ENCODE data around the gene CACFD1. TPM values are rescaled to one million over a fixed set of nuclear protein-coding genes. Genes with fewer than 3 reads are reported as not detected.

The CACFD1 gene
- total RNA-seq, 2 experiments from 2014 or later, result 3.7 to 3.8 TPM

DNA sequence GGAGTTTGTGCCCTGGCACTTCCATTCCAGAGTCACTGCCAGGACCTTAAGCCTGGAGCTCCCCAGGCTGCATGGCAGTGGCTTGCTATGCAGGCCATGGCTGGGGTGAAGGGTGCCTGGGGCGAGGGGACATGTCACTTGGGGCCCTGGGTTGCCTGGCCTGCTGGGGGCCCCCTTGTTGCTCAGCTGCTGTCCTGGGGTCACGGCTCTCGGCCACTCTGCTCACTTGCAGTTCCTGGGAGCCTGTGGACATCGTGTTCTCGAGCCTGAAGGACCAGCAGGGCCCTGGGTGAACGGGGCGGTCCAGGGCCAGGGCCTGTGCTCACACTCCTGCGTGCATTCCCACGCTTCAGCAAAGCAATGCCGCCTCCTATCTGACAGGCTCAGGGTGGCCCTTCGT is 33.6 kb downstream of the CACFD1 start:
- intact Hi-C loops (cut with DNase I, micrococcal nuclease), result no loop called here
- no peaks in the 10 kb centered on the region for H3K4me1 Mint-ChIP-seq (ENCODE audit: low read depth)
- Histone ChIP-seq H3K27ac (ENCODE audit: low read depth in 1 of 2, low read length in 2 of 2) (no peak overlapping the region), H3K4me1 (ENCODE audit: insufficient read depth, low read length) (no peaks in the 10 kb centered on the region), H3K27me3 (ENCODE audit: control insufficient read depth in 1 of 2, insufficient read depth in 2 of 2, low read length in 2 of 2) (peaks cover 0 to 5% of the 10 kb centered on the region in 2 experiments), H3K4me3 (ENCODE audit: low read length) (no peak overlapping the region), H3K9me3 (ENCODE audit: control insufficient read depth in 1 of 2, insufficient read depth in 1 of 2, low read length in 2 of 2) (no peaks in the 10 kb centered on the region), H3K36me3 (ENCODE audit: insufficient read depth, low read length) (no peaks in the 10 kb centered on the region)
- CTCF ChIA-PET, result no interaction called here
- H3K27me3 Mint-ChIP-seq, result peaks cover 5% of the 10 kb centered on the region
- no peaks in the 10 kb centered on the region for H3K36me3 Mint-ChIP-seq (ENCODE audit: low read depth)
- TF ChIP-seq, protein P1, sequence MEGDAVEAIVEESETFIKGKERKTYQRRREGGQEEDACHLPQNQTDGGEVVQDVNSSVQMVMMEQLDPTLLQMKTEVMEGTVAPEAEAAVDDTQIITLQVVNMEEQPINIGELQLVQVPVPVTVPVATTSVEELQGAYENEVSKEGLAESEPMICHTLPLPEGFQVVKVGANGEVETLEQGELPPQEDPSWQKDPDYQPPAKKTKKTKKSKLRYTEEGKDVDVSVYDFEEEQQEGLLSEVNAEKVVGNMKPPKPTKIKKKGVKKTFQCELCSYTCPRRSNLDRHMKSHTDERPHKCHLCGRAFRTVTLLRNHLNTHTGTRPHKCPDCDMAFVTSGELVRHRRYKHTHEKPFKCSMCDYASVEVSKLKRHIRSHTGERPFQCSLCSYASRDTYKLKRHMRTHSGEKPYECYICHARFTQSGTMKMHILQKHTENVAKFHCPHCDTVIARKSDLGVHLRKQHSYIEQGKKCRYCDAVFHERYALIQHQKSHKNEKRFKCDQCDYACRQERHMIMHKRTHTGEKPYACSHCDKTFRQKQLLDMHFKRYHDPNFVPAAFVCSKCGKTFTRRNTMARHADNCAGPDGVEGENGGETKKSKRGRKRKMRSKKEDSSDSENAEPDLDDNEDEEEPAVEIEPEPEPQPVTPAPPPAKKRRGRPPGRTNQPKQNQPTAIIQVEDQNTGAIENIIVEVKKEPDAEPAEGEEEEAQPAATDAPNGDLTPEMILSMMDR (IDR thresholded peaks at IDR 0.05), result no peak
- no peak for ATAC-seq (ENCODE audit: poor library complexity)
- H3K9me3 Mint-ChIP-seq, result no peaks in the 10 kb centered on the region
- H3K27ac Mint-ChIP-seq, result no peak overlapping the region
- no peak overlapping the region for H3K4me3 Mint-ChIP-seq
- DNase-seq, result no peak
- POLR2A ChIA-PET, result no interaction called here

DNA sequence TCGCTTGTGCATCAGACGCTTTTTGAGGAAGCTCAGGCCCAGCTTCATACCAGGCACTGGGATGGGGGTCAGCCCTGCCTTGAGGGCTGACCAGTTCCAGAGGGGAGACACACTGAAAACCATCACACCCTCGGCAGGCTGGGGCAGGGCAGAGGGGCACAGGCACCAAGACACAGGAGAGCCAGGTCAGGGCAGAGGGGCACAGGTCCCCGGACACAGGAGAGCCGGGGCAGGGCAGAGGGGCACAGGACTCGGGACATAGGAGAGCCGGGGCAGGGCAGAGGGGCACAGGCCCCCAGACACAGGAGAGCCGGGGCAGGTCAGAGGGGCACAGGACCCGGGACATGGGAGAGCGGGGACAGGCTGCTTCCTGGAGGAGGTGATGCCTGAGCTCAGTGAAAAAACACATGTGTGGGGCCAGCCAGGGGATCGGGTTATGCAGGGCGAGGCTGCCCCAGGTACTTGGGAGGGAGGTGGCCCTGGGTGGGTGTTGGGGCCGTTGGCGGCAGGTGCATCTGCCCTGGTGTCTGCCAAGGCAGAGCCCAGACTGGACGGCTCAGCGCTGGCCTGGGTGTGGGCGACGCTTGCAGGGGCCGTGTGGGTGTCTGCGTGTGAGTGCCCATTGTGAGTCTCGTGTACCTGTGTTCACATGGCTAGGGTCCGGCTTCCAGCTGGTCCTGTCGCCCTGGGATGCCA is 34.2 kb downstream of the CACFD1 start:
- TF ChIP-seq, protein P1 (IDR thresholded peaks at IDR 0.05), result no peak
- no peak for ATAC-seq (ENCODE audit: poor library complexity)
- H3K4me1 Mint-ChIP-seq (ENCODE audit: low read depth), result no peaks in the 10 kb centered on the region
- ChIA-PET CTCF (no interaction called here), POLR2A (no interaction called here)
- DNase-seq, result no peak
- peaks cover 0 to 4% of the 10 kb centered on the region in 2 experiments for H3K9me3 ChIP-seq (ENCODE audit: control insufficient read depth in 1 of 2, insufficient read depth in 1 of 2, low read length in 2 of 2)
- H3K4me1 ChIP-seq (ENCODE audit: insufficient read depth, low read length), result no peaks in the 10 kb centered on the region
- H3K4me3 Mint-ChIP-seq, result no peak overlapping the region
- H3K36me3 ChIP-seq (ENCODE audit: insufficient read depth, low read length), result no peaks in the 10 kb centered on the region
- intact Hi-C loops (cut with DNase I, micrococcal nuclease), result no loop called here
- peaks cover 7% of the 10 kb centered on the region for H3K27me3 Mint-ChIP-seq
- no peak overlapping the region for H3K27ac Mint-ChIP-seq
- H3K4me3 ChIP-seq (ENCODE audit: low read length), result no peak overlapping the region
- H3K27me3 ChIP-seq (ENCODE audit: control insufficient read depth in 1 of 2, insufficient read depth in 2 of 2, low read length in 2 of 2), result peaks cover 0 to 5% of the 10 kb centered on the region in 2 experiments
- H3K27ac ChIP-seq (ENCODE audit: low read depth in 1 of 2, low read length in 2 of 2), result no peak overlapping the region
- no peaks in the 10 kb centered on the region for H3K36me3 Mint-ChIP-seq (ENCODE audit: low read depth)
- no peaks in the 10 kb centered on the region for H3K9me3 Mint-ChIP-seq

DNA sequence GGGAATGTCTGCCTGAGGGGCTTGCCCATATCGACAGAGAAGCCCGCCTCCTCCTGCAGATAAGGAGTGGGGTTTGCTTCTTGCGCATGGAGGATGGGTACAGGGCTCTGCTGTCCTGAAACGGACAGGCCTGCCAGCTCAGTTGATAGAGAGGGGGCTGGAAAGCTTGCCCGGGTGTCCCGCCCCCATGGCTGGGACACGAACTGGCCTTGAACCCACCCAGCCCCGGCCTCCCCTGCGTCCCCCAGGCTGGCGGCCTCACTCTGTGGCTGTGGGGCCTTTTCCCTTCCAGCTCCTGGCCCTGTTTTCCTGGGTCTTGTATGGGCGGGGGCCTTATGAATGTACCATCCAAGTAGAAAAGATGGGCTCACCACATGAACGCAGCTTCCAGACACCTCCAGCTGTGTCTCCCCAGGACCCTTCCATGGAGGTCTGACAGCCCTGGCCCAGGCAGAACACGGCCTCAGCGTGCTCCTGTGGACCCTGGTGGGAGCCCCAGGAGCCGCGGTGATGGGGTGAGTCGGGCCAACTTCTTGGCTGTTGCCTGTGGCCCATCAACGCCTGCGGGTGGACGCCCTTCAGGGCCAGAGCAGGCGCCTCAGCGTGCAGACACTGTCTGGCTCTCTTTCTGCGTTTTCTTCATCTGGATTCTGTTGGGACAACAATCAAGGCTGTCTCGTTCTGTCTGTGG is 35.0 kb downstream of the CACFD1 start:
- DNase-seq (no peak), ATAC-seq (ENCODE audit: poor library complexity) (no peak)
- Histone ChIP-seq H3K4me3 (ENCODE audit: low read length) (no peak overlapping the region), H3K27ac (ENCODE audit: low read depth in 1 of 2, low read length in 2 of 2) (no peak overlapping the region), H3K27me3 (ENCODE audit: control insufficient read depth in 1 of 2, insufficient read depth in 2 of 2, low read length in 2 of 2) (peaks cover 0 to 5% of the 10 kb centered on the region in 2 experiments), H3K4me1 (ENCODE audit: insufficient read depth, low read length) (no peaks in the 10 kb centered on the region), H3K9me3 (ENCODE audit: control insufficient read depth in 1 of 2, insufficient read depth in 1 of 2, low read length in 2 of 2) (peaks cover 0 to 7% of the 10 kb centered on the region in 2 experiments), H3K36me3 (ENCODE audit: insufficient read depth, low read length) (no peaks in the 10 kb centered on the region)
- Mint-ChIP-seq H3K27ac (no peak overlapping the region), H3K4me1 (ENCODE audit: low read depth) (no peaks in the 10 kb centered on the region), H3K4me3 (no peak overlapping the region), H3K9me3 (no peaks in the 10 kb centered on the region), H3K27me3 (peaks cover 7% of the 10 kb centered on the region), H3K36me3 (ENCODE audit: low read depth) (no peaks in the 10 kb centered on the region)
- TF ChIP-seq, protein P1 (IDR thresholded peaks at IDR 0.05), result no peak
- ChIA-PET CTCF (no interaction called here), POLR2A (no interaction called here)
- intact Hi-C loops (cut with DNase I, micrococcal nuclease), result no loop called here

Data from CD4-positive, alpha-beta T cell (primary cell).